ENCODE data around the gene PDSS1.
"Not testable (repeated sequence)": the region's sequence is repeated elsewhere in the genome, so short reads cannot be mapped to it uniquely, and the experiment has no call there.

PDSS1 gene

GRCh38 chr10:26697163-26697921, at the start of gene PDSS1:
TSS of gene PDSS1 (plus strand) at chr10:26697701. CDS start at chr10:26697712, 11 bp downstream.
- DNase-seq (ENCODE audit: low read depth in 2 of 2) = peak in 1 of 2 experiments; percentile 20

- DNase-seq (ENCODE audit: low read depth in 2 of 2) = not testable (repeated sequence)
These were observed 49.3 kb upstream of the PDSS1 start for GRCh38 chr10:26648245-26648636.

- no peak for DNase-seq (ENCODE audit: low read depth in 2 of 2)
These were observed 47.1 kb upstream of the PDSS1 start for GRCh38 chr10:26650406-26650805.

- not testable (repeated sequence) for DNase-seq (ENCODE audit: low read depth in 2 of 2)
These were observed 46.0 kb upstream of the PDSS1 start for GRCh38 chr10:26651476-26651875.

GRCh38 chr10:26653004-26653403, 44.5 kb upstream of the PDSS1 start:
- no peak for DNase-seq (ENCODE audit: low read depth in 2 of 2)

GRCh38 chr10:26655746-26656145, 41.8 kb upstream of the PDSS1 start:
- DNase-seq (ENCODE audit: low read depth in 2 of 2) = no peak

GRCh38 chr10:26662864-26663263, 34.6 kb upstream of the PDSS1 start:
- no peak for DNase-seq (ENCODE audit: low read depth in 2 of 2)

GRCh38 chr10:26665080-26666048, 32.1 kb upstream of the PDSS1 start:
- no peak for DNase-seq (ENCODE audit: low read depth in 2 of 2)

- no peak for DNase-seq (ENCODE audit: low read depth in 2 of 2)
These were observed 21.6 kb upstream of the PDSS1 start for GRCh38 chr10:26675873-26676257.

GRCh38 chr10:26679588-26679987, 17.9 kb upstream of the PDSS1 start:
- DNase-seq (ENCODE audit: low read depth in 2 of 2) = no peak

- no peak for DNase-seq (ENCODE audit: low read depth in 2 of 2)
These were observed 16.4 kb upstream of the PDSS1 start for GRCh38 chr10:26681076-26681475.

GRCh38 chr10:26681971-26682370, 15.5 kb upstream of the PDSS1 start:
- not testable (repeated sequence) for DNase-seq (ENCODE audit: low read depth in 2 of 2)

- DNase-seq (ENCODE audit: low read depth in 2 of 2) = no peak
These were observed 14.6 kb upstream of the PDSS1 start for GRCh38 chr10:26682931-26683330.

GRCh38 chr10:26684667-26685264, 12.7 kb upstream of the PDSS1 start:
- peak in 1 of 2 experiments; percentile 5 for DNase-seq (ENCODE audit: low read depth in 2 of 2)

GRCh38 chr10:26685441-26685840, 12.1 kb upstream of the PDSS1 start:
- DNase-seq (ENCODE audit: low read depth in 2 of 2) = no peak

- DNase-seq (ENCODE audit: low read depth in 2 of 2) = no peak
These were observed 8.1 kb upstream of the PDSS1 start for GRCh38 chr10:26689399-26689798.

GRCh38 chr10:26690731-26691475, 6.6 kb upstream of the PDSS1 start:
- no peak for DNase-seq (ENCODE audit: low read depth in 2 of 2)

- DNase-seq (ENCODE audit: low read depth in 2 of 2) = not testable (repeated sequence)
These were observed 3.0 kb upstream of the PDSS1 start for GRCh38 chr10:26694536-26694935.

GRCh38 chr10:26696786-26697162, 727 bp upstream of the PDSS1 start:
- no peak for DNase-seq (ENCODE audit: low read depth in 2 of 2)

GRCh38 chr10:26697922-26698608, 564 bp downstream of the PDSS1 start:
- DNase-seq (ENCODE audit: low read depth in 2 of 2) = no peak

- DNase-seq (ENCODE audit: low read depth in 2 of 2) = no peak
These were observed 1.4 kb downstream of the PDSS1 start for GRCh38 chr10:26698909-26699308.
